K562 treated with DMSO at 1 percent for 24 hours (cell line): ENCODE data around the gene ABCA13. TPM values are rescaled to one million over a fixed set of nuclear protein-coding genes. Genes with fewer than 3 reads are reported as not detected.

Experiments used
- total RNA-seq: library from RNA; unstranded; fragments of 300-600 nt; gene quantifications from 2 replicates; pipeline ENCODE4 v1.2.3, GENCODE V29; 2022; ENCODE audit warnings: low read depth; ENCODE audit not compliant: insufficient read depth

The ABCA13 gene, protein sequence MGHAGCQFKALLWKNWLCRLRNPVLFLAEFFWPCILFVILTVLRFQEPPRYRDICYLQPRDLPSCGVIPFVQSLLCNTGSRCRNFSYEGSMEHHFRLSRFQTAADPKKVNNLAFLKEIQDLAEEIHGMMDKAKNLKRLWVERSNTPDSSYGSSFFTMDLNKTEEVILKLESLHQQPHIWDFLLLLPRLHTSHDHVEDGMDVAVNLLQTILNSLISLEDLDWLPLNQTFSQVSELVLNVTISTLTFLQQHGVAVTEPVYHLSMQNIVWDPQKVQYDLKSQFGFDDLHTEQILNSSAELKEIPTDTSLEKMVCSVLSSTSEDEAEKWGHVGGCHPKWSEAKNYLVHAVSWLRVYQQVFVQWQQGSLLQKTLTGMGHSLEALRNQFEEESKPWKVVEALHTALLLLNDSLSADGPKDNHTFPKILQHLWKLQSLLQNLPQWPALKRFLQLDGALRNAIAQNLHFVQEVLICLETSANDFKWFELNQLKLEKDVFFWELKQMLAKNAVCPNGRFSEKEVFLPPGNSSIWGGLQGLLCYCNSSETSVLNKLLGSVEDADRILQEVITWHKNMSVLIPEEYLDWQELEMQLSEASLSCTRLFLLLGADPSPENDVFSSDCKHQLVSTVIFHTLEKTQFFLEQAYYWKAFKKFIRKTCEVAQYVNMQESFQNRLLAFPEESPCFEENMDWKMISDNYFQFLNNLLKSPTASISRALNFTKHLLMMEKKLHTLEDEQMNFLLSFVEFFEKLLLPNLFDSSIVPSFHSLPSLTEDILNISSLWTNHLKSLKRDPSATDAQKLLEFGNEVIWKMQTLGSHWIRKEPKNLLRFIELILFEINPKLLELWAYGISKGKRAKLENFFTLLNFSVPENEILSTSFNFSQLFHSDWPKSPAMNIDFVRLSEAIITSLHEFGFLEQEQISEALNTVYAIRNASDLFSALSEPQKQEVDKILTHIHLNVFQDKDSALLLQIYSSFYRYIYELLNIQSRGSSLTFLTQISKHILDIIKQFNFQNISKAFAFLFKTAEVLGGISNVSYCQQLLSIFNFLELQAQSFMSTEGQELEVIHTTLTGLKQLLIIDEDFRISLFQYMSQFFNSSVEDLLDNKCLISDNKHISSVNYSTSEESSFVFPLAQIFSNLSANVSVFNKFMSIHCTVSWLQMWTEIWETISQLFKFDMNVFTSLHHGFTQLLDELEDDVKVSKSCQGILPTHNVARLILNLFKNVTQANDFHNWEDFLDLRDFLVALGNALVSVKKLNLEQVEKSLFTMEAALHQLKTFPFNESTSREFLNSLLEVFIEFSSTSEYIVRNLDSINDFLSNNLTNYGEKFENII (N-terminal part only)
- total RNA-seq = 0.13 and 1.8 TPM in 2 replicates

DNA sequence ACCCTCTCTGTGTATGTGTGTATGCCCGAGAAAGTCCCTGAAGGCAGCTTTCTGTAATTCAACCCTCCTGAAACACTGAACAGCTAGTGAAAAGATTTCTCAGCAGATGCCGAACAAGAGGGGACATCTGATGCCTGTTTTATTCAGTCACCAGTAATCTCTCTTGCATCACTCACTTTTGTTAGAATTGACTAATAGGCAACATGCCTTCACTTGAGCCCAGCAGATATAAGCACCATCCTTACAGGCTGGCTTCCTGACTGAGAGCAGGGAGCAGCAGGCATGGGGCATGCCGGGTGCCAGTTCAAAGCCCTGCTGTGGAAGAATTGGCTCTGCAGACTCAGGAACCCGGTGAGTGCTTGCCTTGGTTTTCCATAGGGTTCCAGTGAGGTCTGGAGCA is at the start of gene ABCA13:
Gene ABCA13, plus strand, starts transcription at position 257 of the 400 bp plus-strand sequence. Its CDS starts 26 bp downstream, at position 283.

Other genes with a start within 250 kb of the ABCA13 start
- gene PKD1L1, start 223.0 kb upstream of the ABCA13 start, total RNA-seq = not detected in 2 replicates
- gene HUS1, start 191.8 kb upstream of the ABCA13 start, total RNA-seq = 6.7 and 11.6 TPM in 2 replicates
- gene SUN3, start 142.4 kb upstream of the ABCA13 start, total RNA-seq = 0.58 and 1.3 TPM in 2 replicates
- not detected in 2 replicates for gene C7orf57, start 135.9 kb upstream of the ABCA13 start, total RNA-seq
- 36.0 and 36.9 TPM in 2 replicates for gene UPP1, start 82.2 kb upstream of the ABCA13 start, total RNA-seq